ENCODE data around the gene SHD. TPM values are rescaled to one million over a fixed set of nuclear protein-coding genes. Genes with fewer than 3 reads are reported as not detected.

SHD gene
- total and polyA plus RNA-seq, 2 of the 13 experiments (the other 11 are each of a cell fraction or from before 2014, with no cell fraction given) = 0.11 to 0.20 TPM

GRCh38 chr19:4234142-4234861 lies 44.8 kb upstream of the SHD start (continued):
- TF ChIP-seq THRA (CRISPR knock-in tag; IDR thresholded peaks at IDR 0.05; ENCODE audit: borderline replicate concordance) = peak; percentile 98
- peak; percentile 32; the same call in 1 of the 2 replicates for TF ChIP-seq HOXA3 (CRISPR knock-in tag; IDR thresholded peaks at IDR 0.05)
- no peak for TF ChIP-seq ZBTB46 (CRISPR knock-in tag; IDR thresholded peaks at IDR 0.05; ENCODE audit: borderline replicate concordance)
- peak; percentile 99 for TF ChIP-seq RXRB (CRISPR knock-in tag; IDR thresholded peaks at IDR 0.05; ENCODE audit: borderline replicate concordance)
- TF ChIP-seq ELF1 (CRISPR knock-in tag; IDR thresholded peaks at IDR 0.05) = peak; percentile 41; the same call in 1 of the 2 replicates
- TF ChIP-seq NRL (CRISPR knock-in tag; IDR thresholded peaks at IDR 0.05; ENCODE audit: borderline replicate concordance) = 0 out of 2 replicates have a peak, but pooled peaks have one; percentile 41
- peak; percentile 41; the same call in 1 of the 2 replicates for TF ChIP-seq SPEN (CRISPR knock-in tag; IDR thresholded peaks at IDR 0.05; ENCODE audit: low read depth)
- peak; percentile 39; the same call in 1 of the 2 replicates for TF ChIP-seq ARID5B (CRISPR knock-in tag; IDR thresholded peaks at IDR 0.05)
- no peak for TF ChIP-seq ZBTB34 (CRISPR knock-in tag; IDR thresholded peaks at IDR 0.05)
- no peak for TF ChIP-seq ZFAT (CRISPR knock-in tag; conservative IDR thresholded peaks at IDR 0.05)
- TF ChIP-seq SAP130 (CRISPR knock-in tag; IDR thresholded peaks at IDR 0.05; ENCODE audit: low read depth) = peak; percentile 77
- peak; percentile 47; the same call in 1 of the 2 replicates for TF ChIP-seq KDM6A (CRISPR knock-in tag; IDR thresholded peaks at IDR 0.05; ENCODE audit: low read depth)
- TF ChIP-seq KAT8 (CRISPR knock-in tag; IDR thresholded peaks at IDR 0.05) = peak; percentile 41; the same call in 1 of the 2 replicates
- TF ChIP-seq SIX1 (CRISPR knock-in tag; IDR thresholded peaks at IDR 0.05; ENCODE audit: borderline replicate concordance) = no peak
- TF ChIP-seq TAF15 (IDR thresholded peaks at IDR 0.05; ENCODE audit: low read depth, low read length, poor library complexity, severe bottlenecking) = no peak
- peak; percentile 97 for TF ChIP-seq HOXD1 (CRISPR knock-in tag; IDR thresholded peaks at IDR 0.05)
- peak; percentile 4; the same call in 1 of the 2 replicates for TF ChIP-seq ZC3H13 (CRISPR knock-in tag; IDR thresholded peaks at IDR 0.05)
- no peak for TF ChIP-seq POLR2AphosphoS5 (IDR thresholded peaks at IDR 0.05; ENCODE audit: low read depth, low read length)
- 0 out of 2 replicates have a peak, but pooled peaks have one; percentile 29 for TF ChIP-seq ZNF264 (CRISPR knock-in tag; IDR thresholded peaks at IDR 0.05)
